GM12891 (cell line): ENCODE measurements around the gene RAB8B.

Experiments
- POLR2A ChIP-seq: IDR thresholded peaks from 2 replicates; pipeline ENCODE4 v1.6.1; 2011; ENCODE audit warnings: low read depth, low read length, control low read depth
- POLR2AphosphoS5 ChIP-seq: IDR thresholded peaks from 2 replicates; pipeline ENCODE4 v1.6.1; 2011; ENCODE audit warnings: low read depth, low read length, control low read depth
- SPI1 ChIP-seq: IDR thresholded peaks from 2 replicates; pipeline ENCODE4 v1.6.1; 2011; ENCODE audit warnings: low read depth, low read length, control low read depth
- TAF1 ChIP-seq: IDR thresholded peaks from 2 replicates; pipeline ENCODE4 v1.6.1; 2011; ENCODE audit warnings: low read depth, low read length, control low read depth

GRCh38 chr15:63284335-63284734, 94.9 kb downstream of the RAB8B start:
- TF ChIP-seq POLR2A: no peak
- TF ChIP-seq POLR2AphosphoS5: no peak
- TF ChIP-seq SPI1: no peak
- no peak for TF ChIP-seq TAF1
